ENCODE data around the gene KCNK5.

DNA sequence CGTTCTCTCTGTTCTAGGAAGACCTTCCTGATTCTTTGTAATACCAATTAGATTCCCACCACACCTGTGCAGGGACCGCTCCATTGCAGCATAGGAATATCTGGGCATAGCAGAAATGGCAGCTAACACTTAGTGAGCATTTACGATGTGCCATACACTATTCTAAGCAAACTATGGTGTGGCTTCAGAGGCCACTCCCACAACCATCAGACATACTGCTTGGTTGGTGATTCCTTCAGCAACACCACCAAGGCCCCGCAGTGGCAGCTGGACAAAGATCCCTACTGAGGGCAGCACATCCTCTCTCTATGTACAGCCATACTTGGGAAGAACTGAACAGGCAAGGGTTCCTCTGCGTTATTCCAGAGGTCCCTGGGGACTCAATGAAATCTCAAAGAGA lies 6.2 kb downstream of the KCNK5 start:
- TF ChIP-seq, protein P1, sequence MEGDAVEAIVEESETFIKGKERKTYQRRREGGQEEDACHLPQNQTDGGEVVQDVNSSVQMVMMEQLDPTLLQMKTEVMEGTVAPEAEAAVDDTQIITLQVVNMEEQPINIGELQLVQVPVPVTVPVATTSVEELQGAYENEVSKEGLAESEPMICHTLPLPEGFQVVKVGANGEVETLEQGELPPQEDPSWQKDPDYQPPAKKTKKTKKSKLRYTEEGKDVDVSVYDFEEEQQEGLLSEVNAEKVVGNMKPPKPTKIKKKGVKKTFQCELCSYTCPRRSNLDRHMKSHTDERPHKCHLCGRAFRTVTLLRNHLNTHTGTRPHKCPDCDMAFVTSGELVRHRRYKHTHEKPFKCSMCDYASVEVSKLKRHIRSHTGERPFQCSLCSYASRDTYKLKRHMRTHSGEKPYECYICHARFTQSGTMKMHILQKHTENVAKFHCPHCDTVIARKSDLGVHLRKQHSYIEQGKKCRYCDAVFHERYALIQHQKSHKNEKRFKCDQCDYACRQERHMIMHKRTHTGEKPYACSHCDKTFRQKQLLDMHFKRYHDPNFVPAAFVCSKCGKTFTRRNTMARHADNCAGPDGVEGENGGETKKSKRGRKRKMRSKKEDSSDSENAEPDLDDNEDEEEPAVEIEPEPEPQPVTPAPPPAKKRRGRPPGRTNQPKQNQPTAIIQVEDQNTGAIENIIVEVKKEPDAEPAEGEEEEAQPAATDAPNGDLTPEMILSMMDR (IDR thresholded peaks at IDR 0.05), result no peak
- TF ChIP-seq EP300 (IDR thresholded peaks at IDR 0.05), result no peak
